Measurements from ENCODE around the gene ATP6V0C. TPM values are rescaled to one million over a fixed set of nuclear protein-coding genes. Genes with fewer than 3 reads are reported as not detected.

Gene ATP6V0C
- total and polyA plus RNA-seq, 2 donors from 2014 or later: 303 to 520 TPM

- Histone ChIP-seq H3K36me3 (ENCODE audit: control insufficient read depth in 2 of 3, insufficient read depth in 3 of 3, low read length in 3 of 3) (peaks cover 0 to 3% (median 0%) of the 10 kb centered on the region in 3 donors), H3K9ac (ENCODE audit: low read length in 3 of 3) (peak overlapping the region in 1 of 3 donors; percentile 9), H3K4me3 (ENCODE audit: low read length in 3 of 3) (no peak overlapping the region), H3K27ac (ENCODE audit: low read depth in 2 of 2, low read length in 2 of 2) (no peak overlapping the region), H3K27me3 (ENCODE audit: control insufficient read depth, insufficient read depth, low read length) (no peaks in the 10 kb centered on the region), H3K9me3 (ENCODE audit: control insufficient read depth in 2 of 3, insufficient read depth in 1 of 3, low read length in 3 of 3) (no peaks in the 10 kb centered on the region), H3K4me1 (ENCODE audit: control insufficient read depth in 2 of 3, insufficient read depth in 2 of 3, low read depth in 1 of 3, low read length in 3 of 3) (peaks cover 2 to 47% (median 19%) of the 10 kb centered on the region in 3 donors)
- DNase-seq (peak in 1 of 5 donors; percentile 54), FAIRE-seq (no peak)
- intact Hi-C loops (cut with DNase I): no loop called here
- no peak for TF ChIP-seq CTCF (IDR thresholded peaks at IDR 0.05; ENCODE audit: borderline replicate concordance, extremely low read depth, insufficient read depth)
Observed at GRCh38 chr16:2489581-2489980, 24.2 kb upstream of the ATP6V0C start.

- peak; percentile 74 to 83 (median 78) for DNase-seq
- Histone ChIP-seq H3K36me3 (ENCODE audit: control insufficient read depth in 2 of 3, insufficient read depth in 3 of 3, low read length in 3 of 3) (peaks cover 0 to 3% (median 0%) of the 10 kb centered on the region in 3 donors), H3K9ac (ENCODE audit: low read length in 3 of 3) (peak overlapping the region in 1 of 3 donors; percentile 9), H3K9me3 (ENCODE audit: control insufficient read depth in 2 of 3, insufficient read depth in 1 of 3, low read length in 3 of 3) (no peaks in the 10 kb centered on the region), H3K4me1 (ENCODE audit: control insufficient read depth in 2 of 3, insufficient read depth in 2 of 3, low read depth in 1 of 3, low read length in 3 of 3) (peaks cover 2 to 43% (median 19%) of the 10 kb centered on the region in 3 donors), H3K27me3 (ENCODE audit: control insufficient read depth, insufficient read depth, low read length) (no peaks in the 10 kb centered on the region), H3K27ac (ENCODE audit: low read depth in 2 of 2, low read length in 2 of 2) (peak overlapping the region in 1 of 2 donors; percentile 16), H3K4me3 (ENCODE audit: low read length in 3 of 3) (no peak overlapping the region)
- no peak for FAIRE-seq
- TF ChIP-seq CTCF (IDR thresholded peaks at IDR 0.05; ENCODE audit: borderline replicate concordance, extremely low read depth, insufficient read depth): no peak
- intact Hi-C loops (cut with DNase I): no loop called here
Observed at GRCh38 chr16:2490190-2491105, 23.3 kb upstream of the ATP6V0C start.

GRCh38 chr16:2492292-2492691, 21.5 kb upstream of the ATP6V0C start:
- no peaks in the 10 kb centered on the region for H3K27me3 ChIP-seq (ENCODE audit: control insufficient read depth, insufficient read depth, low read length)
- intact Hi-C loops (cut with DNase I): no loop called here
- H3K9me3 ChIP-seq (ENCODE audit: control insufficient read depth in 2 of 3, insufficient read depth in 1 of 3, low read length in 3 of 3): no peaks in the 10 kb centered on the region
- peak in 4 of 5 donors; percentile 30 to 62 (median 48) for DNase-seq
- no peak overlapping the region for H3K4me3 ChIP-seq (ENCODE audit: low read length in 3 of 3)
- peak overlapping the region; percentile 67 to 85 for H3K27ac ChIP-seq (ENCODE audit: low read depth in 2 of 2, low read length in 2 of 2)
- no peak for FAIRE-seq
- no peak for TF ChIP-seq CTCF (IDR thresholded peaks at IDR 0.05; ENCODE audit: borderline replicate concordance, extremely low read depth, insufficient read depth)
- peaks cover 0 to 3% (median 0%) of the 10 kb centered on the region in 3 donors for H3K36me3 ChIP-seq (ENCODE audit: control insufficient read depth in 2 of 3, insufficient read depth in 3 of 3, low read length in 3 of 3)
- H3K4me1 ChIP-seq (ENCODE audit: control insufficient read depth in 2 of 3, insufficient read depth in 2 of 3, low read depth in 1 of 3, low read length in 3 of 3): peaks cover 1 to 39% (median 11%) of the 10 kb centered on the region in 3 donors
- no peak overlapping the region for H3K9ac ChIP-seq (ENCODE audit: low read length in 3 of 3)
